ENCODE measurements around the gene STIP1. TPM values are rescaled to one million over a fixed set of nuclear protein-coding genes. Genes with fewer than 3 reads are reported as not detected.

Gene STIP1
- total and polyA plus RNA-seq, 5 donors = 93.0 to 170 (median 99.7) TPM

- WGBS = under 1% methylated on average over 73 of the region's 74 CpGs
Observed at GRCh38 chr11:64246871-64247728, 61.1 kb downstream of the STIP1 start, which contains the start of gene PPP1R14B. PPP1R14B (minus strand) TSS chr11:64246943; CDS start chr11:64246673, 270 bp downstream.

GRCh38 chr11:64247729-64248531, 62.0 kb downstream of the STIP1 start:
- Histone ChIP-seq H3K27me3 (ENCODE audit: control insufficient read depth, insufficient read depth) (no peaks in the 10 kb centered on the region), H3K9me3 (ENCODE audit: control insufficient read depth, low read length) (no peaks in the 10 kb centered on the region), H3K27ac (ENCODE audit: low read length) (peak overlapping the region; percentile 13), H3K4me1 (ENCODE audit: control insufficient read depth, insufficient read depth, low read length) (no peaks in the 10 kb centered on the region), H3K4me3 (ENCODE audit: low read length) (peak overlapping the region; percentile 49)
- 35% methylated on average over 31 of the region's 31 CpGs for WGBS
- intact Hi-C loops (cut with DNase I) = no loop called here
- ATAC-seq = peak; percentile 1 to 2
- peak in 1 of 3 donors; percentile 51 for DNase-seq

More at GRCh38 chr11:64246871-64247728, 61.1 kb downstream of the STIP1 start, which contains the start of gene PPP1R14B:
- intact Hi-C loops (cut with DNase I) = no loop called here
- H3K9me3 ChIP-seq (ENCODE audit: control insufficient read depth, low read length) = no peaks in the 10 kb centered on the region
- peak within 1 kb of the TSS; percentile 49 for H3K4me3 ChIP-seq (ENCODE audit: low read length)
- no peaks in the 10 kb centered on the region for H3K27me3 ChIP-seq (ENCODE audit: control insufficient read depth, insufficient read depth)
- H3K27ac ChIP-seq (ENCODE audit: low read length) = peak within 1 kb of the TSS; percentile 65
- H3K4me1 ChIP-seq (ENCODE audit: control insufficient read depth, insufficient read depth, low read length) = peaks cover 4% of the 10 kb centered on the region
- DNase-seq = peak; percentile 92 to 97 (median 96)
- ATAC-seq = peak; percentile 73 to 76

- ATAC-seq (no peak), DNase-seq (peak in 2 of 3 donors; percentile 23 to 56)
- H3K9me3 ChIP-seq (ENCODE audit: control insufficient read depth, low read length) = no peaks in the 10 kb centered on the region
- no peak overlapping the region for H3K4me3 ChIP-seq (ENCODE audit: low read length)
- H3K27me3 ChIP-seq (ENCODE audit: control insufficient read depth, insufficient read depth) = no peaks in the 10 kb centered on the region
- intact Hi-C loops (cut with DNase I) = no loop called here
- no peak overlapping the region for H3K27ac ChIP-seq (ENCODE audit: low read length)
- WGBS = 72% methylated on average over 7 of the region's 7 CpGs
- no peaks in the 10 kb centered on the region for H3K4me1 ChIP-seq (ENCODE audit: control insufficient read depth, insufficient read depth, low read length)
Observed at GRCh38 chr11:64248578-64248977, 62.6 kb downstream of the STIP1 start.

- Histone ChIP-seq H3K4me3 (ENCODE audit: low read length) (no peak overlapping the region), H3K9me3 (ENCODE audit: control insufficient read depth, low read length) (no peaks in the 10 kb centered on the region), H3K27me3 (ENCODE audit: control insufficient read depth, insufficient read depth) (no peaks in the 10 kb centered on the region), H3K27ac (ENCODE audit: low read length) (no peak overlapping the region), H3K4me1 (ENCODE audit: control insufficient read depth, insufficient read depth, low read length) (no peaks in the 10 kb centered on the region)
- DNase-seq = peak in 1 of 3 donors; percentile 55
- 95% methylated on average over 4 of the region's 4 CpGs for WGBS
- ATAC-seq = no peak
- intact Hi-C loops (cut with DNase I) = no loop called here
Observed at GRCh38 chr11:64249038-64249437, 63.1 kb downstream of the STIP1 start.

GRCh38 chr11:64249563-64250414, 63.8 kb downstream of the STIP1 start:
- no peak overlapping the region for H3K27ac ChIP-seq (ENCODE audit: low read length)
- intact Hi-C loops (cut with DNase I) = loop anchor here in 1 of 4 donors (2.0 kb wide), 1 partner anchor 43 kb away; the partner anchor contains the start of gene FERMT3
- H3K4me3 ChIP-seq (ENCODE audit: low read length) = no peak overlapping the region
- H3K9me3 ChIP-seq (ENCODE audit: control insufficient read depth, low read length) = no peaks in the 10 kb centered on the region
- DNase-seq = no peak
- ATAC-seq = no peak
- 88% methylated on average over 8 of the region's 8 CpGs for WGBS
- no peaks in the 10 kb centered on the region for H3K27me3 ChIP-seq (ENCODE audit: control insufficient read depth, insufficient read depth)
- H3K4me1 ChIP-seq (ENCODE audit: control insufficient read depth, insufficient read depth, low read length) = no peaks in the 10 kb centered on the region

- no peaks in the 10 kb centered on the region for H3K27me3 ChIP-seq (ENCODE audit: control insufficient read depth, insufficient read depth)
- no peak overlapping the region for H3K27ac ChIP-seq (ENCODE audit: low read length)
- H3K4me1 ChIP-seq (ENCODE audit: control insufficient read depth, insufficient read depth, low read length) = no peaks in the 10 kb centered on the region
- intact Hi-C loops (cut with DNase I) = loop anchor here in 1 of 4 donors (2.0 kb wide), 1 partner anchor 44 kb away; the partner anchor contains the start of gene FERMT3
- DNase-seq = peak in 2 of 3 donors; percentile 55 to 63
- no peak overlapping the region for H3K4me3 ChIP-seq (ENCODE audit: low read length)
- ATAC-seq = no peak
- WGBS = 22% methylated on average over 13 of the region's 13 CpGs
- H3K9me3 ChIP-seq (ENCODE audit: control insufficient read depth, low read length) = no peaks in the 10 kb centered on the region
Observed at GRCh38 chr11:64250415-64251015, 64.5 kb downstream of the STIP1 start.

GRCh38 chr11:64251016-64251752, 65.2 kb downstream of the STIP1 start, which contains the start of gene PLCB3:
PLCB3 (plus strand) TSS chr11:64251530; CDS start chr11:64251650, 120 bp downstream.
- H3K9me3 ChIP-seq (ENCODE audit: control insufficient read depth, low read length) = no peaks in the 10 kb centered on the region
- WGBS = under 1% methylated on average over 75 of the region's 75 CpGs
- no peaks in the 10 kb centered on the region for H3K27me3 ChIP-seq (ENCODE audit: control insufficient read depth, insufficient read depth)
- peak within 1 kb of the TSS; percentile 27 for H3K27ac ChIP-seq (ENCODE audit: low read length)
- ATAC-seq = peak; percentile 44 to 59
- H3K4me1 ChIP-seq (ENCODE audit: control insufficient read depth, insufficient read depth, low read length) = no peaks in the 10 kb centered on the region
- intact Hi-C loops (cut with DNase I) = loop anchor here in 1 of 4 donors (2.0 kb wide), 1 partner anchor 44 kb away; the partner anchor contains the start of gene FERMT3
- peak; percentile 57 to 86 (median 85) for DNase-seq
- peak within 1 kb of the TSS; percentile 83 for H3K4me3 ChIP-seq (ENCODE audit: low read length)

- no peaks in the 10 kb centered on the region for H3K27me3 ChIP-seq (ENCODE audit: control insufficient read depth, insufficient read depth)
- DNase-seq (no peak), ATAC-seq (no peak)
- no peaks in the 10 kb centered on the region for H3K4me1 ChIP-seq (ENCODE audit: control insufficient read depth, insufficient read depth, low read length)
- peak overlapping the region; percentile 27 for H3K27ac ChIP-seq (ENCODE audit: low read length)
- no peaks in the 10 kb centered on the region for H3K9me3 ChIP-seq (ENCODE audit: control insufficient read depth, low read length)
- intact Hi-C loops (cut with DNase I) = loop anchor here in 1 of 4 donors (2.0 kb wide), 1 partner anchor 45 kb away; the partner anchor contains the start of gene FERMT3
- under 1% methylated on average over 18 of the region's 18 CpGs for WGBS
- H3K4me3 ChIP-seq (ENCODE audit: low read length) = peak overlapping the region; percentile 83
Observed at GRCh38 chr11:64251753-64252002, 65.7 kb downstream of the STIP1 start.

GRCh38 chr11:64252003-64252872, 66.3 kb downstream of the STIP1 start:
- ATAC-seq (peak; percentile 17 to 48), DNase-seq (peak; percentile 76 to 87 (median 85))
- H3K4me1 ChIP-seq (ENCODE audit: control insufficient read depth, insufficient read depth, low read length) = no peaks in the 10 kb centered on the region
- H3K4me3 ChIP-seq (ENCODE audit: low read length) = peak overlapping the region; percentile 83
- no peaks in the 10 kb centered on the region for H3K27me3 ChIP-seq (ENCODE audit: control insufficient read depth, insufficient read depth)
- WGBS = 9% methylated on average over 23 of the region's 23 CpGs
- H3K9me3 ChIP-seq (ENCODE audit: control insufficient read depth, low read length) = no peaks in the 10 kb centered on the region
- peak overlapping the region; percentile 27 for H3K27ac ChIP-seq (ENCODE audit: low read length)
- intact Hi-C loops (cut with DNase I) = no loop called here

Measured in right cardiac atrium (tissue), 5 donors.